ENCODE results near the gene HOXB8.

The HOXB8 gene

GRCh38 chr17:48611213-48611612 lies 3.9 kb downstream of the HOXB8 start:
- no peak for DNase-seq (ENCODE audit: extremely low read depth in 1 of 2, low read depth in 1 of 2)

DNA sequence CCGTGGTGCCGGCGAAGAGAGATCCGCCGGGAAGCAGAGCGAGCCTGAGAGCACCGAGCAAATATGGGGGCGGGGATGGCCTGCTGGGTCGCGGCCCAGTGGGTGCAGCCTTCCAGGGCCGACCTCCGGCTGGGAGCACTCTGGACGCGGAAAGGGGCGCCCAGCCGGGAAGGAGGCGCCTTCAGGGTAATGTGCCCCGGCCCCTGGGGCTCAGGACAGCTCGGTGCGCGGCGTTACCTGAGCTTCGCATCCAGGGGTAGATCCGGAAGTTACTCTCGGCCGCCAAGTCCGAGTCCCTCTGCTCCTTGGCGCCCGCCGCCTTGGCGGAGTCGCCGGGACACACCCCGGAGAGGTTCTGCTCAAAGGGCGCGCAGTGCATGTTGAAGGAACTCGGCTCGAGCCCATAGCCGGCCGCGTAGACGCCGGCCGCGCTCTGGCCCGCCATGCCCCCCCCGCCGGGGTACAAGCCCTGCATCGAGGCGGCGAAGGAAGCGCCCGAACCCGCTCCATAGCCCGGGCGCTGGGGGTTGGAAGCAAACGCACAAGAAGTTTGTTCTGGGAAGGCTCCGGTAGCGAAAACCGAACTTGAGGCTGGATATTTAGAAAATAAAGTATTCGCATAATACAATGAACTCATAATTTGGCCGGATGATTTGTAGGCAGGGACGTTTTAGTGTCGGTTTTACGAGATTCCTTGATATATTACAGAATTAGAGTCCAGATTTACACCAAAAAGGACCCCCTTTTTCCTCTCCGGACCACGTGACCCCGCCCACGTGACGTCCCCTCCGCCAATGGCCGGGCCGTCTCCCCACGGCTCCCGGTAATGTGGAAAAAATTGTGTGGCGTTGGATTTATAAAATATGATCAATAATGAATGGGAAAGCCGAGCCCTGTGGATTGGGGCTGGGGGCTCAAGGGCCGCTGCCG lies 4.5 kb downstream of the HOXB8 start, which contains the start of gene HOXB7:
TSS of gene HOXB7 (minus strand) at position 736 of the 930 bp plus-strand sequence. CDS start at position 637, 99 bp downstream.
- DNase-seq (ENCODE audit: extremely low read depth in 1 of 2, low read depth in 1 of 2), result peak in 1 of 2 donors; percentile 65

GRCh38 chr17:48609759-48610281 lies 5.3 kb downstream of the HOXB8 start:
- no peak for DNase-seq (ENCODE audit: extremely low read depth in 1 of 2, low read depth in 1 of 2)

GRCh38 chr17:48609033-48609432 lies 6.1 kb downstream of the HOXB8 start:
- no peak for DNase-seq (ENCODE audit: extremely low read depth in 1 of 2, low read depth in 1 of 2)

DNA sequence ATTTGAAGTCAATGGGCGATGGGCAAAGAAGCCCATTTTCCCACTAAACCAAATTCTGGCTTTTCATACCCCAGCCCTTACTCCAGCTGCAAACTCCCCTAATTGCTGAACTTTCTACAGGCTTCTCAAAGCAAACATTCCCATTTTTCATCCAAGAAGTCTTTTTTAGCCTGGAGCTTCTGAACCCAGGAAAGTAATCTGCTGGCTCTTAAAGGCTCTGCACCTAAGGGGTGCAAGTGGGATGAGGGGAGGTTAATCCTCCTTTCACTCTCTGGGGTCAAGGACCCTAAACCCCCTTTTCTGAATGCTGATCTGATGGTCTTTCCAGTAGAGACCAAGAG lies 6.6 kb downstream of the HOXB8 start:
- no peak for DNase-seq (ENCODE audit: extremely low read depth in 1 of 2, low read depth in 1 of 2)

DNA sequence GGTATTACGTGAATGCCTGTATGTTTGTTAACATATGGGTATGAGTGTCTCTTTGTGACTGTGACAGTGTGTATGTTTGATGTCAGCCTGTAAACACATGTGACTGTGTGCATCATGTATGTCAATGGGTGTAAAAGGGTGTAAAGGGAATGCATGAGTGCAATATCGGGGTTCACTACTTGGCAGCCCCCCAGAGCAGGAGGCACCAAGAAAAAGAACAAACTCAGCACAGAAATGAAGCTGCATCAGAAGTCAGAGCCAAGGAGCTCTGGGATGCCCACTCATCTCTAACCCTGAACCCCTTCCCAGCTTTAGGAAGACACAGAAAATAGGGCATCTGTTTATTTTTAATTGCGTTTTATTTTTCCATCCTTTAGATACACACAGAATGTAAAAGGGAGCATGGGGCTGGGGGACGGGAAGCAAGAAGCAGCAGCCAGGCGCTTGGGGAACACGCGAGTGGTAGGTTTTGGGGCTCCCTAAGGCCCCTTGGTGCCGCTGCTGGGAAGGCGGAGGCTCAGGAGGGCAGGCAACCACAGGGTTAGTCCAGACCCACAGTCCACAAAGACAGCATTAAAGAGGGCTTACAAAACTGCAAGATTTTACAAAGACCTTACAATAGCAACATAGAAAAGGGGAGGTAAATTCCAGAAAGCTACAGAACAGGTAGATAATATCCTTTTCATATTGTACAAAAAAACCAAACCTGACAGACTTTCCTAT lies 8.0 kb downstream of the HOXB8 start:
- no peak for DNase-seq (ENCODE audit: extremely low read depth in 1 of 2, low read depth in 1 of 2)

DNA sequence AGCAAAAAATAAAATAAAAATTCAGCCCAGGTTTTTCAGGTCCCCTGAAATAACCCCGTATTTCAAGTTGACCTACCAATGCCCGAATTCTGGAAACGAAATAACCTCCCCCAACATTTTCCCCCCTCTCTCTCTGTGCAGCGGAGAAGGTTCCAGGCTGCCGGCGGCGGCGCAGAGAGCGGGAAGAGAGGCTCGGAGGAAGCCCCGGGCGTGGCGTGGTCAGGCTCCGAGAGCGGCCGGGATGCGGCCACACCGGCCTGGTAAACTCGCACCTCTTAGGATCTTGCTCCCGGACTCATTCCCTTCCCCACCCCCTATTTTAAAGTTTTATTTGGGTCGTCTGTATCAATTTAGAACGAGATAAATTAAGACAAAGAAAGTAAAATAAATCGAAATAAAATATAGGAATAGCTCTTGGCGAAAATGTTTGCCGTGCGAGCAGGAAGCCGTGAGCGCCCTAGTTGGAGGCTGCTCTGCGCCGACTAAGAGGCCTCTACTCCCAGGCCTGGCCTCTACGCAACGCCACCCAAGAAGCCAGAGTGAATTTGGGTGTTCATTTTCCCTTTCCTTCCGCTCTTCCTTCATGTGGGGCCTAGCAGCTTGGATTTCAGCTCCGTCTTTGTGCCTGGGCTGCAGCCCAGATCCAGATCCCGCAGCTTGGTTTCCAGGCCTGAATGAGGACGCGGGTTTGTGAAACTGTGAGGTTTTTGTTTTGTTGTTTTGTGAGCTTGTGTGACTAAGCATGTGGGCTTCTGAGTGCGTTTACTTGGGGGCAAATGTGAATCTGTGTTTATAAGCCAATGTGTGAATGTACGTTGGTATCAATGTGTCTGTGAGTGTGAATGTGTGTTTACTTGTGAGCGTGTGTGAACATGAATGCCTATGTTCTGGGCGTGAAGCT lies 8.9 kb downstream of the HOXB8 start:
- DNase-seq (ENCODE audit: extremely low read depth in 1 of 2, low read depth in 1 of 2), result no peak

DNA sequence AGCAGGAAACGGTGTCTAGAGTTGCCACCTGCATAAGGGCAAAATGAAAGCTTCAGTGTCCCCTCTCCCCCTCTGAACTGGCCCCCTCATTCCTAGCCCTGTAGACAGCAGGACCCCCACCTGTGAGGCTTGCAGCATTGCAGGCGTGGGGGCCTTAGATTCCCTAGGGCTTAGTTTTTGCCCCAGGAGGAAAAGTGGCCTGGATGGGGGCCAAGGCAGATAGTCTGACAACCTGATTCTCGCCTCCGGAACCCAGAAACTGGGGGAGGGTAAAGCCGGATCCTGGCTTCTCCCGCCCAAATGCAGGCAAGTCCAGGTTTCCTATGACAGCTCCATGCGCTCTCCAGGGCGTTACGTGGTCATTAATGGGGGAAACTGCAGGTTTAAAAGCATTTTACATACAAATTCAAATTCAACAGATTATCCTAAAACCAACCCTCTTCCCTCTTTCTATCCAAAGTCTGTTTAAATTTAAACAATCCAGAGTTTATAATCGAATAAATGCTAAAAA lies 9.6 kb downstream of the HOXB8 start:
- DNase-seq (ENCODE audit: extremely low read depth in 1 of 2, low read depth in 1 of 2), result no peak

DNA sequence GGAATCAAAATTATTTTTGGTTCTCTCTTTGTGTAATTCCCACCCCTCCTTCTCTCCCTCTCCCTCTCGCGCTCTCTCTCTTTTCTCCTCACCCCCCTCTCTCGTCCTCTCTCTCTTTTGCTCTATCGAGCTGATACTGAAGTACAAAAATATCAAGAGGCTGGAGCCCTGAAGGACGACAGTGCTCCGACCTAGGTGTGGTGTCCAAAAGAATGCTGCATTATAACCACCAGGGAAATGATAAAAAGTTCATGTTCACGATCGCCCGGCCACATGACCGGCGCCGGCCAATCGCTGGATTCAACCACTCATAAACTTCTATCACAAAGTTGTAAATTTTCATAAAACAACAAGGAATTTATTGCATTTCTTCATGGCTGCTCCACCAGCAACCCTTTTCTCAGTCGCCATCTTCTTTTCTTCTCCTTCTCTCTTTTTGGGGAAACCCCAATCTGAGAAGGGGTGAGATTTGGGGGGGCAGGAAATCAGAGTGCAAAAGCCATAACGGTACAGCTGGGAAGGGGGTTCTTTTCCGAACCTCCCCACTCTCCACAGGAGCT lies 10.2 kb downstream of the HOXB8 start, which contains the start of gene HOXB6:
TSS of gene HOXB6 (minus strand) at position 217 of the 560 bp plus-strand sequence. CDS start 6,836 bp downstream, outside the sequence.
- DNase-seq (ENCODE audit: extremely low read depth in 1 of 2, low read depth in 1 of 2), result no peak

GRCh38 chr17:48603959-48604769 lies 10.9 kb downstream of the HOXB8 start:
- DNase-seq (ENCODE audit: extremely low read depth in 1 of 2, low read depth in 1 of 2), result no peak

DNA sequence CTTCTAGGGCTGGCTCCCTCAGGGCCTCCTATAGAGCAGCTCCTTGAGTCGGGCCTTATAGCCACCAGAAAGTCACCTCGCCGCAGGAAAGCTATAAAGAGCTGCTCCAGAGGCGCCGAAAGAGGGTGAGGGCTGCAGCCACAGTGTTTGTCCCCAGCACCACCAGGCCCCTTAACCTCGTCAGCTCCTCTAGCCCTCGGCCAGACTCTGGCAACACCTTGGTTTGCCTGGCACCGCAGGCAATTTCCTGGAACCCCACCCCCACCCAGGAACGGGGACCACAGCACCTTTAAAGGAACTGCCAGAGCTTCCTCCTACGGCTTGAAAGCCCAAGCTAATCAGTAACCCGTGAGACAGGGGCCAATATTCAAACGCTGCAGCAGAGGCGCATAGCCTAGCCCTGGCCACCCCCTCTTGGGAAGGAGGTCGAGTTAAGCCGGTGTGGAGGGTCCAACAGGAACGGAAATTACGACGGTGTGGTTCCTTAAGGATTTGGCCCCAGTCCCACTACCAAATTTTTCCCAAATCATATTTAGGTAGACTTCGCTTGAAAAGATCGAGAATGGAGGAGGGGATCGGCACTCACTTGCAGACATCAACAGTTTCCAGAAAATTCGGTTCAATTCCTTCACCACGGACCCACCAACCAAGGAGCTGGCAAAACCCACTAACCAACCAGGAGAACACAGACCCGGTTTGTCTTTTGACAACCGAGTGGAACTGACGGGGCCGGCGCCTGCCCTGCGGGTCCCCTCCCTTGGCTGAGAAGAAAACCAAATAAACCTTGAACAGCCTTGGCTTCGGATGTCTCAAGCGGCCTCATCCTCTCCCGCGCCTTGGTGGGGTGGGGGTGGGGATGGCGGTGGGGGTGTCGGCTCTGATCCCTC lies 13.3 kb downstream of the HOXB8 start:
- DNase-seq (ENCODE audit: extremely low read depth in 1 of 2, low read depth in 1 of 2), result no peak

DNA sequence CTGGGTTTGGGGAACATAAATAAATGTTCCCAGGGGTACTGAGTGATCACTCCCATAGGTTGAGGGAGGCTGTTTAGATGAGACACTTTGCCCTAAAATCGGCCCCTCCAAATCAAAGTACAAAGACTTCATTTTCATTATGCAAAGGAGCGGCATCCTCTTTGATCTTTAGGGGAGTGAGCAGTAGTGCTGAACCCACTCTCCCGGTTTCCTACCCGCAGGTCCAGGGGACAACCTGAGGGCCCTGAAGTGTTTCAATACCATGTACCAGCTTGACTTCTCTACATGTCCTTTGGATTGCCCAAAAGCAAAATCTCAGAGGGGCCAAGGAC lies 13.9 kb downstream of the HOXB8 start:
- no peak for DNase-seq (ENCODE audit: extremely low read depth in 1 of 2, low read depth in 1 of 2)

- DNase-seq (ENCODE audit: extremely low read depth in 1 of 2, low read depth in 1 of 2), result no peak
These were observed 14.6 kb downstream of the HOXB8 start for GRCh38 chr17:48600244-48601098.

- no peak for DNase-seq (ENCODE audit: extremely low read depth in 1 of 2, low read depth in 1 of 2)
These were observed 15.7 kb downstream of the HOXB8 start for GRCh38 chr17:48599354-48599753.

DNA sequence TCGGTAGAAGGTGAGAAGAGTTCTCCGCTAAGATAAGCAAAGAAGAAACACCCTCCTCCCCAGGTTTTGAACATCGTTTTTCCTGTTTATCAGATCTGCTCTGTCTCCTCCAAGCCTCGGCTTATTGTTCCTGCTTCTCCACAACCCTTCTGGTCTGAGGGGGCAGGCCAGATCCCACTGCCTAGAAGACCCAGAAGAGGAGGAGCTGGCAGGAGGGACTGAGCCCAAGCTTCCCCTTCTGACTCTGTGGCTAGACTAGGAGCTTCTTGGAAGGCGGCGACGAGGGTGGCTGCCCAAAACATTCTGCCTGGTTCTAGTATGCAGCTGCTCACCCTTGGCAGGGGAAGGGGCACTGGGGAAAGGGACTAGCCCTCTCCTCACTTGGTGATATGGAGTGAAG lies 16.4 kb downstream of the HOXB8 start:
- DNase-seq (ENCODE audit: extremely low read depth in 1 of 2, low read depth in 1 of 2), result no peak

GRCh38 chr17:48597778-48598631 lies 17.1 kb downstream of the HOXB8 start:
- DNase-seq (ENCODE audit: extremely low read depth in 1 of 2, low read depth in 1 of 2), result no peak

DNA sequence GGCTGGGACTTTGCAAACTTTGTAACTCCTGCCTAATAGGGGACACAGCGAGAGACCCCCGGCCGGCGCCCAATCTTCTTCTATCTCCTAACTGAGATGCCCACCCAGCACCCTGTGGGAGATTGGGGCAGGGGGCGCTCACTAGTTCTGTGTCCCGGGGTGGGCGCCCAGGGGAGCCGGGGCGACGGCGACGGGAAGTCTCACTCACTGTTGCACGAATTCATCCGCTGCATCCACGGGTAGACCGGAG lies 17.6 kb downstream of the HOXB8 start:
- DNase-seq (ENCODE audit: extremely low read depth in 1 of 2, low read depth in 1 of 2), result no peak

Measured in activated CD8-positive, alpha-beta memory T cell treated with anti-CD3 and anti-CD28 coated beads for 1 hour (primary cell).